Measurements from ENCODE around the gene ACSL6. TPM values are rescaled to one million over a fixed set of nuclear protein-coding genes. Genes with fewer than 3 reads are reported as not detected.

ACSL6 gene
- total and polyA plus RNA-seq, 2 donors (not counting 1 experiment from before 2014, with no cell fraction given) = 0.02 to 0.33 TPM

DNA sequence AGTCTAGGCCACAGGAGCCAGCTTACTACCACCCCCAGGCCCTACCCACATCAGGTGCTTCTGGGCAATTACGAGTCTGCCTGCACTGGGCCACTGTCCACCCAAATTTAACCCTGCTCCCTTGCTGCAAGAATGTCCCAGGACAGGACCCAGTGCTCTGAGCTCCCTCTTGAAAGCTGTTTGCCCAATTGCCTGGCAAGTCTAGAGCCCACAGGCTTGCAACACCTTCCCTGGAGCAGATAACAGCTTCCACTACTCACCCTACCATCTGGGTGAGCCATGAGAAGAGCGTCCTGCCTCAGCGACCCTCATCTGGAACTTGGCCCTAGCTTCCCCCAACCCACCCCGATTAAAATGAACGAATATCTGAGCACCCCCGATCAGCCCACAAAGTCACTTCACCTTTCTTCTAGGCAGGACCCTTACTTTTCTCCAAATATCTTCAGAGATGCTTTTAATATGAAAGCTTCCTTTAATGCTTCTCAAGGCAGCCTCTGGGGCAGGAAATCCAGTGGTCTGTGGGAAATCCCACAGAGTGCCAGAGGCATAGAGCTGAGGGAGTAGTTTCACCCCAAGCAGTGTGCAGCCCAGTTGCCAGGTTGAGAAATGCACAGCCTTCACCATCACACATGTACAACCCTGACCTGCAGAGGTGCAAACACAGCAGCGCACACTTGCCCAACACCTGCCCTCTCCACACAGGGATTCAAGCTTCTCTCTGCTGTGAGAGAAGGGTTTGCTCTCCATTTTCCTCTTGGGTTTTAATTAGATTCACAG lies 10.6 kb downstream of the ACSL6 start:
- no peak for TF ChIP-seq EZH2 (IDR thresholded peaks at IDR 0.05; ENCODE audit: low read length, missing control alignments)
- TF ChIP-seq, protein P1, sequence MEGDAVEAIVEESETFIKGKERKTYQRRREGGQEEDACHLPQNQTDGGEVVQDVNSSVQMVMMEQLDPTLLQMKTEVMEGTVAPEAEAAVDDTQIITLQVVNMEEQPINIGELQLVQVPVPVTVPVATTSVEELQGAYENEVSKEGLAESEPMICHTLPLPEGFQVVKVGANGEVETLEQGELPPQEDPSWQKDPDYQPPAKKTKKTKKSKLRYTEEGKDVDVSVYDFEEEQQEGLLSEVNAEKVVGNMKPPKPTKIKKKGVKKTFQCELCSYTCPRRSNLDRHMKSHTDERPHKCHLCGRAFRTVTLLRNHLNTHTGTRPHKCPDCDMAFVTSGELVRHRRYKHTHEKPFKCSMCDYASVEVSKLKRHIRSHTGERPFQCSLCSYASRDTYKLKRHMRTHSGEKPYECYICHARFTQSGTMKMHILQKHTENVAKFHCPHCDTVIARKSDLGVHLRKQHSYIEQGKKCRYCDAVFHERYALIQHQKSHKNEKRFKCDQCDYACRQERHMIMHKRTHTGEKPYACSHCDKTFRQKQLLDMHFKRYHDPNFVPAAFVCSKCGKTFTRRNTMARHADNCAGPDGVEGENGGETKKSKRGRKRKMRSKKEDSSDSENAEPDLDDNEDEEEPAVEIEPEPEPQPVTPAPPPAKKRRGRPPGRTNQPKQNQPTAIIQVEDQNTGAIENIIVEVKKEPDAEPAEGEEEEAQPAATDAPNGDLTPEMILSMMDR (conservative IDR thresholded peaks at IDR 0.05 in 1 of 2, IDR thresholded peaks at IDR 0.05 in 1 of 2; ENCODE audit: low read depth in 1 of 2, low read length in 2 of 2) = no peak

DNA sequence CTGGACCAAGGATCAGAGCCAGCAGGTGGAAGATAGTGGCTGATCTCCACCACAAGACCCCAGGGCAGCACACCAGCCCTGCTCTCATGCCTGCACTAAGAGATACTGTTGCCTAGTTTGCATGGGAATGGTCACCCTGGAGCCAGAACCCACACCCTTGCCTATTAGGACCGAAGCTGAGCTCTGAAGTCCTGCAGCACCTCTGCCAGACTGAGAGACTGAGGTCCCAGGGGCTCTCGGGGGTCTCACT lies 11.3 kb downstream of the ACSL6 start:
- H3K9ac ChIP-seq (ENCODE audit: insufficient read depth, low read length) = no peak overlapping the region
- no peak overlapping the region for H3K27ac ChIP-seq (ENCODE audit: insufficient read depth, low read length)
- no peaks in the 10 kb centered on the region for H4K20me1 ChIP-seq (ENCODE audit: control insufficient read depth, extremely low read depth, insufficient read depth, low read length)
- TF ChIP-seq, protein P1 (conservative IDR thresholded peaks at IDR 0.05 in 1 of 2, IDR thresholded peaks at IDR 0.05 in 1 of 2; ENCODE audit: low read depth in 1 of 2, low read length in 2 of 2) = no peak
- TF ChIP-seq EZH2 (IDR thresholded peaks at IDR 0.05; ENCODE audit: low read length, missing control alignments) = no peak
- H3K4me3 ChIP-seq (replicated peaks in 1 of 4; ENCODE audit: control extremely low read depth in 1 of 4, insufficient read depth in 1 of 4, low read depth in 3 of 4, low read length in 4 of 4) = no peak overlapping the region
- no peaks in the 10 kb centered on the region for H3K79me2 ChIP-seq (ENCODE audit: control insufficient read depth, insufficient read depth, low read length)
- no peaks in the 10 kb centered on the region for H3K9me3 ChIP-seq (ENCODE audit: control insufficient read depth, insufficient read depth, low read depth, low read length)
- no peaks in the 10 kb centered on the region for H3K4me1 ChIP-seq (ENCODE audit: control insufficient read depth, extremely low read depth, insufficient read depth, low read length)
- H3K4me2 ChIP-seq (ENCODE audit: extremely low read depth, insufficient read depth, low read length) = no peak overlapping the region
- no peak overlapping the region for H2AFZ ChIP-seq (ENCODE audit: low read length)
- H3K36me3 ChIP-seq (ENCODE audit: control insufficient read depth, insufficient read depth, low read length) = no peaks in the 10 kb centered on the region
- peaks cover 11% of the 10 kb centered on the region for H3K27me3 ChIP-seq (ENCODE audit: control insufficient read depth, insufficient read depth, low read length)
- DNase-seq (ENCODE audit: low read depth in 2 of 2) = no peak

More for the DNA sequence above, 10.6 kb downstream of the ACSL6 start:
- DNase-seq (ENCODE audit: low read depth in 2 of 2) = no peak
- H3K9me3 ChIP-seq (ENCODE audit: control insufficient read depth, insufficient read depth, low read depth, low read length) = no peaks in the 10 kb centered on the region
- peaks cover 11% of the 10 kb centered on the region for H3K27me3 ChIP-seq (ENCODE audit: control insufficient read depth, insufficient read depth, low read length)
- no peak overlapping the region for H3K4me2 ChIP-seq (ENCODE audit: extremely low read depth, insufficient read depth, low read length)
- H3K27ac ChIP-seq (ENCODE audit: insufficient read depth, low read length) = no peak overlapping the region
- no peak overlapping the region for H3K9ac ChIP-seq (ENCODE audit: insufficient read depth, low read length)
- H2AFZ ChIP-seq (ENCODE audit: low read length) = no peak overlapping the region
- H4K20me1 ChIP-seq (ENCODE audit: control insufficient read depth, extremely low read depth, insufficient read depth, low read length) = no peaks in the 10 kb centered on the region
- no peaks in the 10 kb centered on the region for H3K4me1 ChIP-seq (ENCODE audit: control insufficient read depth, extremely low read depth, insufficient read depth, low read length)
- H3K79me2 ChIP-seq (ENCODE audit: control insufficient read depth, insufficient read depth, low read length) = no peaks in the 10 kb centered on the region
- H3K4me3 ChIP-seq (replicated peaks in 1 of 4; ENCODE audit: control extremely low read depth in 1 of 4, insufficient read depth in 1 of 4, low read depth in 3 of 4, low read length in 4 of 4) = no peak overlapping the region
- no peaks in the 10 kb centered on the region for H3K36me3 ChIP-seq (ENCODE audit: control insufficient read depth, insufficient read depth, low read length)

DNA sequence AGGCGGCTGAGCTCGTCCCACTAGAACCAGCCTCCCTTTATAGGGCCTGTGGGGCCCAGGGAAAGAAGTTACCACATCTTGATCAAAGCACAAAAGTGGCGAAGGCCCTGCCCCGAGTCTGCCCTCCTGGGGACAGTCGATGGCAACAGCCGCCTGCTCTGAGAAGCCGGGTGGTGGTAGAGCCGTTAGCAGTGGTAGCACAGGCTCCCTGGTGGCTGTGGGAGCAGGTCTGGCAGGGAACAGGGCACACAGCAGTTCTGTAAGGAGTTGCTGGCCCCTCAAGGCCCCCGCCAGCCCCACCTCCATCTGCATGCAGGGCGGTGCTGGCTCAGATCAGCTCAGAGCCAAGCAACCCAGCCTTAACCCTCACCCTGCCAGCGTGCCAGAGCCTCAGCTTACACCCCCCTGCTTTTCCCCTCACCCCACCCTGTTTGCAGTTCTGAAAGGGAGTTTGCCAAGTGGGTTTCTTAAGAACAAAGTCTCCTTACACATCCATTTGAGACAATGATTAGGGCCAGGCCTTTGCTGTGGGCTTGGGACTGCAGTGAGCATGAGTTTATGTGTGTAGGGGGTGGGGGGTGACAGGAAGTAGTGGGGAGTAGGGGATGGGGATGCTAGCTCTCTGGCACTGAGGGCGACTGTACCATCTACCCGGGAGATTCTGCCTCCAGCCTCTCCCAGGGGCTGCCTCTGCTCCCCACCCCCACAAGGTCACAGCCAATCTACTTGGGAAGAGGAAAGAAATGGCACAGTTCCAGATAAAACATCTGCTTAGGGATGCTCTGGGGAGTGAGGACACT lies 11.8 kb downstream of the ACSL6 start:
- no peak overlapping the region for H3K27ac ChIP-seq (ENCODE audit: insufficient read depth, low read length)
- no peak overlapping the region for H3K4me2 ChIP-seq (ENCODE audit: extremely low read depth, insufficient read depth, low read length)
- DNase-seq (ENCODE audit: low read depth in 2 of 2) = no peak
- H3K4me3 ChIP-seq (replicated peaks in 1 of 4; ENCODE audit: control extremely low read depth in 1 of 4, insufficient read depth in 1 of 4, low read depth in 3 of 4, low read length in 4 of 4) = no peak overlapping the region
- H3K79me2 ChIP-seq (ENCODE audit: control insufficient read depth, insufficient read depth, low read length) = no peaks in the 10 kb centered on the region
- no peaks in the 10 kb centered on the region for H3K36me3 ChIP-seq (ENCODE audit: control insufficient read depth, insufficient read depth, low read length)
- H3K4me1 ChIP-seq (ENCODE audit: control insufficient read depth, extremely low read depth, insufficient read depth, low read length) = no peaks in the 10 kb centered on the region
- no peaks in the 10 kb centered on the region for H3K9me3 ChIP-seq (ENCODE audit: control insufficient read depth, insufficient read depth, low read depth, low read length)
- no peak for TF ChIP-seq EZH2 (IDR thresholded peaks at IDR 0.05; ENCODE audit: low read length, missing control alignments)
- TF ChIP-seq, protein P1 (conservative IDR thresholded peaks at IDR 0.05 in 1 of 2, IDR thresholded peaks at IDR 0.05 in 1 of 2; ENCODE audit: low read depth in 1 of 2, low read length in 2 of 2) = no peak
- H4K20me1 ChIP-seq (ENCODE audit: control insufficient read depth, extremely low read depth, insufficient read depth, low read length) = no peaks in the 10 kb centered on the region
- peaks cover 11% of the 10 kb centered on the region for H3K27me3 ChIP-seq (ENCODE audit: control insufficient read depth, insufficient read depth, low read length)
- H2AFZ ChIP-seq (ENCODE audit: low read length) = no peak overlapping the region
- no peak overlapping the region for H3K9ac ChIP-seq (ENCODE audit: insufficient read depth, low read length)
